ENCODE measurements around the gene FAM161A. TPM values are rescaled to one million over a fixed set of nuclear protein-coding genes. Genes with fewer than 3 reads are reported as not detected.

Gene FAM161A
- total RNA-seq, 4 donors from 2014 or later = 0.76 to 2.7 (median 1.1) TPM

DNA sequence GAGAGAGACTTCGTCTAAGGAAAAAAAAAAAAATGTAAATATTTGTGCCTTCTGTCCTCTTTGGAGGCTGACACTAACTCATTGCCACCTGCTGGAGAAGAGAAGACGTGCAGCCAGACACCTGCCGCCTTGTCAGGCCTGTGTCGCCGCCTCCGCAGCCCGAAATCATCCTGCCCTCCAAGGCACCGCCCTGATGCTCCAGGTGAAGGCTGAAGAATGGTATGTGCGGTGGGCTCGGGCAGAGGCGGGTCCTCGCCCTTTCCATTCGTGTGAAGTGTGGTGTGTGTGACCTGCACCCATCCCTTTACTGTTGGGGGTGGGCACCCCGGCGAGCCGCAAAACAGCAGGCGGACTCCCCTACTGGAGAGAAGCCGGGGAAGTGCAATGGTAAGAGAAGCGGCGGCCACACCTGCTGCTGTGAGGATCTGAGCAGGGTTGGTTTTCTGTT is 60.4 kb downstream of the FAM161A start:
- 19 to 29% methylated on average over 12 to 13 of the region's 20 CpGs for WGBS, 2 donors
- Histone ChIP-seq H3K4me3 (peak overlapping the region in 1 of 4 donors; percentile 14), H3K27ac (no peak overlapping the region), H3K36me3 (no peaks in the 10 kb centered on the region), H3K9me3 (no peaks in the 10 kb centered on the region), H3K4me1 (peaks cover 0 to 11% (median 0%) of the 10 kb centered on the region in 3 donors), H3K27me3 (peaks cover 0 to 7% (median 0%) of the 10 kb centered on the region in 4 donors)
- TF ChIP-seq POLR2A (IDR thresholded peaks at IDR 0.05) = no peak
- TF ChIP-seq, protein P1, sequence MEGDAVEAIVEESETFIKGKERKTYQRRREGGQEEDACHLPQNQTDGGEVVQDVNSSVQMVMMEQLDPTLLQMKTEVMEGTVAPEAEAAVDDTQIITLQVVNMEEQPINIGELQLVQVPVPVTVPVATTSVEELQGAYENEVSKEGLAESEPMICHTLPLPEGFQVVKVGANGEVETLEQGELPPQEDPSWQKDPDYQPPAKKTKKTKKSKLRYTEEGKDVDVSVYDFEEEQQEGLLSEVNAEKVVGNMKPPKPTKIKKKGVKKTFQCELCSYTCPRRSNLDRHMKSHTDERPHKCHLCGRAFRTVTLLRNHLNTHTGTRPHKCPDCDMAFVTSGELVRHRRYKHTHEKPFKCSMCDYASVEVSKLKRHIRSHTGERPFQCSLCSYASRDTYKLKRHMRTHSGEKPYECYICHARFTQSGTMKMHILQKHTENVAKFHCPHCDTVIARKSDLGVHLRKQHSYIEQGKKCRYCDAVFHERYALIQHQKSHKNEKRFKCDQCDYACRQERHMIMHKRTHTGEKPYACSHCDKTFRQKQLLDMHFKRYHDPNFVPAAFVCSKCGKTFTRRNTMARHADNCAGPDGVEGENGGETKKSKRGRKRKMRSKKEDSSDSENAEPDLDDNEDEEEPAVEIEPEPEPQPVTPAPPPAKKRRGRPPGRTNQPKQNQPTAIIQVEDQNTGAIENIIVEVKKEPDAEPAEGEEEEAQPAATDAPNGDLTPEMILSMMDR (IDR thresholded peaks at IDR 0.05) = peak; percentile 40 to 76 (median 60)
- intact Hi-C loops (cut with DNase I) = no loop called here
- no peak for DNase-seq

DNA sequence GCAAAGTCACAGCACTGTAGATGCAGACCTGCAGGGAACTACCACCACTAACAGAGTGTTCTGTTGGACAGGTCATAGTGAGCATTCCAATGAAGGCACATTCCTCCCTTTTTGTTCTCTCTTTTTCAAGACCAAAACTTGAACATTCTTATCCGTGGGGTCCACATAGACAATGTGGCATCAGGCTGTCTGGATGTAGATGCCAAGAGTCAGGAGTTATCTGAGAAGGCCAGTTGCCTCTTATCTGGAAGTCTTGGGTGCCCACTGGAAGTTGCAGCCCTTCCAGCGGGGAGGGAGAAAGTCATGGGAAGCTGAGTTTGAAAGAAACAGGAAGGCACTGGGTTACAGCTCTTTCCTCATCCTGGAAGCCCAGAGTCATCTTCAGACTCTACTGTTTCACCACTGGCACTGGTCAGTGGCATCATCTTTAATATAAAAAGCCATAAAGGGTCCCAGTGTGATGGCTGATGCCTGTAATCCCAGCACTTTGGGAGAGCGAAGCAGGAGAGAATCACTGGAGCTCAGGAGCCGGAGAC is 61.4 kb downstream of the FAM161A start:
- Histone ChIP-seq H3K9me3 (no peaks in the 10 kb centered on the region), H3K4me3 (no peak overlapping the region), H3K4me1 (peaks cover 0 to 11% (median 0%) of the 10 kb centered on the region in 3 donors), H3K27ac (no peak overlapping the region), H3K27me3 (peaks cover 0 to 7% (median 0%) of the 10 kb centered on the region in 4 donors), H3K36me3 (no peaks in the 10 kb centered on the region)
- DNase-seq = no peak
- 86 to 95% methylated on average over 4 of the region's 4 CpGs for WGBS, 2 donors
- intact Hi-C loops (cut with DNase I) = no loop called here
- TF ChIP-seq POLR2A (IDR thresholded peaks at IDR 0.05) = no peak
- TF ChIP-seq, protein P1 (IDR thresholded peaks at IDR 0.05) = no peak

DNA sequence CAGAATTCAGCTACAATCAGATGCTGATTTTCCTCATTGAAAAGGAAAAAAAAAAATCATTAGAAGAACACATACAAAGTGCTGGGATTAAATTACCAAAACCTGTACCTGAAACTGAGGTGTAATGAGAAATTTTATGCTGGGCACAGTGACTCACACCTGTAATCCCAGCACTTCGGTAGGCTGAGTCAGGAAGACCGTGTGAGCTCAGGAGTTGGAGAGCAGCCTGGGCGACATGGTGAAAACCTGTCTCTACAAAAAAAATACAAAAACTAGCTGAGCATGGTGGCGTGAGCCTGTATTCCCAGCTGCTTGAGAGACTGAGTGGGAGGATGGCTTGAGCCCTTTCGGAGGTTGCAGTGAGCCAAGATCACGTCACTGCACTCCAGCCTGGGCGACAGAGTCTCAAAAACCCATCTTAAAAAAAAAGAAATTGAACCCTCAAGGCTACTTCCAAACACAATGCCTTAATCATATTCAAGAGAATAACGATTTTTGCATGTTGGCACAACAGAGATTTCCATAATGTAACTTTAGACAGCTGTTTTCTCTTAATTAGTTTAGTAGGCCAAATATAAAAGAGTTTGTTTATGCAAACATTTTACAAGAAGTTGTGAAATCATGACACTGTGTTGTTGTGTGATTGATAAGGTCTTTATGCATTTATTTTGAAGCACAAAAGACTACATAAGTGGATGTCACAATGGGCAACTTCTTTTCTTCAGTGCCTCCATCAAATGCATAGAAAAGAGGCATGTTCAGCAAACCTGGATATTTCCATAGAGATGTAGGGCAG is 63.9 kb downstream of the FAM161A start:
- DNase-seq = no peak
- 23 to 52% methylated on average over 8 of the region's 8 CpGs for WGBS, 2 donors
- Histone ChIP-seq H3K9me3 (no peaks in the 10 kb centered on the region), H3K36me3 (no peaks in the 10 kb centered on the region), H3K4me3 (no peak overlapping the region), H3K27me3 (peaks cover 0 to 7% (median 0%) of the 10 kb centered on the region in 4 donors), H3K4me1 (peaks cover 0 to 11% (median 0%) of the 10 kb centered on the region in 3 donors), H3K27ac (peak overlapping the region in 3 of 4 donors; percentile 36 to 55 (median 41))
- TF ChIP-seq, protein P1 (IDR thresholded peaks at IDR 0.05) = no peak
- no peak for TF ChIP-seq POLR2A (IDR thresholded peaks at IDR 0.05)
- intact Hi-C loops (cut with DNase I) = no loop called here

DNA sequence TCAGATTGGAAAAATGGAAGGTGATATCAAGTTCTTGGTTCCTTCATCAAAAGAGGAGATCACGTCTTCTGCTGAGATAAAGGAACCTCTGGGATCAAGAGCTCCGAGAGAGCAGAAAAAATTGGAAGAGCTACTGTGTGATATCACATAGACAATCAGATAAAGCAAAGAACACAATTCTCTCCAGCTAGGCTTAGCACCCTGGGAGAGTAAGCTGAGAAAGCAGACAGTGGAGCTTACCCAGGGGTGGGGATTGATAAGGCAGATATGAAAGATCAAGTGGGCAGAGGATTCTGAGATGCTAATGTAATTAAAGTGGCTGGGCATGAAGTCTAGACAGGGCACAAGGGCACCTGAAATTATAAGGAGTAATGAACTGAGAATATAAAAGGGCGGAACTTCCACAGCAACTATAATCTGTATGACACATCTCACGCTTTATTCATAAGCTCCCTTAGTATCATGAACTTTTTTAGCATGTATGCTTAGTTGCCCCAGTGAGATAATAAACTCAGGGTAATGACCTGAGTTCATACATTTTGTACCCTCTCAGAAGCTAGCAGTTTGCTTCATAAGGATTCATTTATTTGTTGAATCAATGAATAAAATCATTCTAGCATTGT is 65.8 kb downstream of the FAM161A start:
- Histone ChIP-seq H3K27me3 (peaks cover 0 to 7% (median 0%) of the 10 kb centered on the region in 4 donors), H3K4me1 (peaks cover 0 to 7% (median 0%) of the 10 kb centered on the region in 3 donors), H3K4me3 (no peak overlapping the region), H3K9me3 (no peaks in the 10 kb centered on the region), H3K36me3 (no peaks in the 10 kb centered on the region), H3K27ac (peak overlapping the region in 1 of 4 donors; percentile 40)
- TF ChIP-seq, protein P1 (IDR thresholded peaks at IDR 0.05) = no peak
- TF ChIP-seq POLR2A (IDR thresholded peaks at IDR 0.05) = no peak
- intact Hi-C loops (cut with DNase I) = no loop called here
- no peak for DNase-seq
- WGBS, 2 donors = 72 to 77% methylated on average over 4 of the region's 4 CpGs

DNA sequence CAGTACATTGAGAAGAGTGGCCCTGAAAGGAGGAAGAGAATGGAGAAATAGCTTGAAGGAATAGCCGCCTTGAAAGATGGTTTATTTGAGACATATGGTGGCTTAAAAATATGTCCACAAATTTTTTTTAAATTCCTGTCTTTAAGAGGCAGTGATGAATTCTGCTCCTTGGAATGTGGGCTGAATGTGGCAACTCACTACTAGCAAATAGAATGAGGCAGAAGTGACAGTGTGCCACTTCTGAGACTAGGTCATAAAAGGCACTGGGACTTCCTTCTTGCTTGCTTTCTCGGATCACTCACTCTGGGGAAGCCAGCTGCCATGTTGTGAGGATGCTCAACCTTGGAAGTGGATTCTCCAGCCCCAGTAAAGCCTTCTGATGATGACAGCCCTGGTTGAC is 67.0 kb downstream of the FAM161A start:
- no peaks in the 10 kb centered on the region for H3K9me3 ChIP-seq
- no peak for DNase-seq
- no peaks in the 10 kb centered on the region for H3K36me3 ChIP-seq
- WGBS, 2 donors = 84 to 93% methylated on average over 1 to 2 of the region's 2 CpGs
- TF ChIP-seq, protein P1 (IDR thresholded peaks at IDR 0.05) = no peak
- TF ChIP-seq POLR2A (IDR thresholded peaks at IDR 0.05) = no peak
- H3K27ac ChIP-seq = no peak overlapping the region
- no peak overlapping the region for H3K4me3 ChIP-seq
- peaks cover 0 to 7% (median 0%) of the 10 kb centered on the region in 3 donors for H3K4me1 ChIP-seq
- intact Hi-C loops (cut with DNase I) = no loop called here
- H3K27me3 ChIP-seq = peaks cover 0 to under 1% (median 0%) of the 10 kb centered on the region in 4 donors

All from esophagus squamous epithelium (tissue), 5 donors.